Effector memory CD8-positive, alpha-beta T cell (primary cell): ENCODE measurements around the gene RNF141.

Source experiments
- ATAC-seq: fragments of 150-1000 bp; cut with Tn5 transposase; replicated peaks from 2 replicates; pipeline ENCODE4 v1.10.0; 2021; ENCODE audit warnings: mild to moderate bottlenecking, moderate library complexity
- DNase-seq, 3 experiments: peaks; one replicate each; pipeline ENCODE4 v3.0.0; 2021
- H3K27ac Mint-ChIP-seq, 2 donors: one replicate each; pipeline ENCODE4 v1.8.0; 2022; ENCODE audit warnings: mild to moderate bottlenecking in 2 of 2, mixed read lengths in 2 of 2, moderate library complexity in 2 of 2
- H3K27me3 Mint-ChIP-seq, 2 donors: one replicate each; pipeline ENCODE4 v1.8.0; 2022; ENCODE audit warnings: mixed read lengths in 2 of 2
- H3K36me3 Mint-ChIP-seq: one replicate; pipeline ENCODE4 v1.8.0; 2022; ENCODE audit warnings: mild to moderate bottlenecking, moderate library complexity, mixed read lengths; ENCODE audit not compliant: insufficient read depth
- H3K4me1 Mint-ChIP-seq, 2 donors: one replicate each; pipeline ENCODE4 v1.8.0; 2022; ENCODE audit warnings: low read depth in 2 of 2, mixed read lengths in 2 of 2
- H3K4me3 Mint-ChIP-seq, 2 donors: one replicate each; pipeline ENCODE4 v1.8.0; 2022; ENCODE audit warnings: mild to moderate bottlenecking in 2 of 2, mixed read lengths in 2 of 2, moderate library complexity in 2 of 2
- H3K9me3 Mint-ChIP-seq, 2 donors: one replicate each; pipeline ENCODE4 v1.8.0; 2022; ENCODE audit warnings: mixed read lengths in 2 of 2

The RNF141 gene

GRCh38 chr11:10550503-10551289, 9.7 kb upstream of the RNF141 start:
- ATAC-seq (no peak), DNase-seq (no peak)
- Mint-ChIP-seq H3K9me3 (peaks cover 0 to 6% of the 10 kb centered on the region in 2 donors), H3K4me3 (no peak overlapping the region), H3K36me3 (no peaks in the 10 kb centered on the region), H3K4me1 (no peaks in the 10 kb centered on the region), H3K27ac (no peak overlapping the region), H3K27me3 (peaks cover 27 to 50% of the 10 kb centered on the region in 2 donors)

DNA sequence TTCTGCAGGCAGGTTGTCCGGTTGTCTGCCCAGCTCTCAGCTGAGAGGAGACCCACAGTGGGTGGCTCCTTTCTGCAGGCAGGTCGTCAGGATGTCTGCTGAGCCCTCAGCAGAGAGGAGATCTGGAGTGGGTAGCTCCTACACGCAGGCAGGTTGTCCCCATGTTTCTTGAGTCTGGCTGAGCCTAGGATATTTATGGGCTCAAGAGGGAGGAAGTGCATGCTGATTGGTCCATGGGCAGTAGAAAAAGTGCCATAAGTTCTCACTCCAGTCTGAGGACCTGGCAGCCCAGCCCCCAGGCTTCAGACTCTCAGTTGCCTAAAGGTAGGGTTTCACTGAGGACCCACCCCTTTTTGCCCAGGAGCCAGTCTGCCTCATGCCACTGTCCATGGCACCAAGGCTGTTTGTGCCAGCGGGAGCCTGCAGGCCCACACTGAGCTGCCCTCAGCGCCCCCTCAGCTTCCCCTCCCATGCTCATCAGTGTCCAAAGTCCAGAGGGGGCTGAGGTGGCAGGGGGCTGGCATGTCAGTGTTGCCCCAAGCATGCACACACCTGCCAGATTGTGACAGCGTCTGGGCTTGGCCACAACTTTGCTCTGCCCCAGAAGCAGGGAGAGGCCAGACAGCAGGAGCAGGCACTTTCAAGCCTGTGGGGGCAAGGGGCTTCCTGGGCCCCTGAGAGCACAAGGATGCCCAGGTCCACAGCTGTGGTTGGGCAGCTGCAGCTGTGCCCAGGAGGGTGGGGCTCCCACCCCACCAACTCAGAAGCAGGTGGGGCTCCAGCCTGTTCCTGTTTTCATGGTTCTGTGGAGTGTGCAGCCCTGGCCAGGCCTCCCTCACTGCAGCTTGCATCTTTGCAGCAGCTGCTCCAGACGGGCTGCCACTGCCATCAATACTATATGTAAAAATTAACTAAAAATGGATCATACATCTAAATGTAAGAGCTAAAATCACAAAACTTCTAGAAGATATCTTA, 3.8 kb upstream of the RNF141 start:
- no peak for ATAC-seq

DNA sequence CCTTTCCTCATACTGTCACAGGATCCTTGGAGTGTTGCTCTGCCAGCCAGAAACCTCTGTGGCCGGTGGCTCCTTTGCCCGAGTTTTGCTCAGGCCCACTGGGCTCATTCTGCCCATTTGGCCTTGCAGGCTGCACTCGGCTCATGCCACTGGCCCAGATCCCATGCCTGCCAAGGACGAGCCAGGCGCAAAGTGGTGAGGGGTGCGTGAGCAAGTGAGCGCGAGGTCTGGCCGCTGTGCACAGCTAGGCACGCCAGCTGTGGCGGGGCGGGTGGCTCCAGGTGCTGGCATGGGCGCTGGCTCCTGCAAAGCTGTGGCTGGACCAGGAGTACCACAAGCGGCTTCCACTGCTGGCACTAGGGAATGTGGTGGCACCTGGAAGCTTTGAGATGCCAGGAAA, 2.8 kb upstream of the RNF141 start:
- DNase-seq (no peak), ATAC-seq (no peak)
- Mint-ChIP-seq H3K27me3 (peaks cover 9 to 12% of the 10 kb centered on the region in 2 donors), H3K4me1 (peaks cover 9 to 16% of the 10 kb centered on the region in 2 donors), H3K36me3 (peaks cover 2% of the 10 kb centered on the region), H3K27ac (no peak overlapping the region), H3K4me3 (no peak overlapping the region), H3K9me3 (no peaks in the 10 kb centered on the region)

More for the DNA sequence above, 3.8 kb upstream of the RNF141 start:
- peaks cover 9 to 20% of the 10 kb centered on the region in 2 donors for H3K27me3 Mint-ChIP-seq
- H3K27ac Mint-ChIP-seq = no peak overlapping the region
- peaks cover 6 to 10% of the 10 kb centered on the region in 2 donors for H3K4me1 Mint-ChIP-seq
- peaks cover 2% of the 10 kb centered on the region for H3K36me3 Mint-ChIP-seq
- no peak overlapping the region for H3K4me3 Mint-ChIP-seq
- no peaks in the 10 kb centered on the region for H3K9me3 Mint-ChIP-seq
- no peak for DNase-seq

GRCh38 chr11:10542776-10543175, 1.8 kb upstream of the RNF141 start:
- H3K36me3 Mint-ChIP-seq = peaks cover 2% of the 10 kb centered on the region
- H3K4me1 Mint-ChIP-seq = peaks cover 9 to 16% of the 10 kb centered on the region in 2 donors
- no peaks in the 10 kb centered on the region for H3K9me3 Mint-ChIP-seq
- no peak overlapping the region for H3K4me3 Mint-ChIP-seq
- ATAC-seq = no peak
- H3K27ac Mint-ChIP-seq = peak overlapping the region in 1 of 2 donors; percentile 35
- no peak for DNase-seq
- H3K27me3 Mint-ChIP-seq = peaks cover 0 to 2% of the 10 kb centered on the region in 2 donors

DNA sequence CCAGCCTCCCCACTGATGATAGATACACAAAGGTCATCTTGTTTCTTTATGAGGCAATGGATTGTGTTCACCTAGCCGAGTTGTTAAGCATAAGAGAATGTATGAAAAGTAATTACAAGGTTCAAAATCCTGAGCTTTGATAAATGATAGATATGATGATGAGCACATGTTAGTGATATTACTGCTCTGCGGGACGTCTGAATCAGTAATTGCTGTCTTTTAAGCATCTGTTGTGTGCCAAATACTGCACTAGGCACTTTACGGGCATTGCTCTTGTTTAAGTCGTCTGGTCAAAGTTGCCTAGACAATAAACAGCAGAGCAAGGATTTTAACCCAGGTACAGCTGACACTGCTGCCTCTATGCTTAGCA, 559 bp upstream of the RNF141 start:
- Mint-ChIP-seq H3K27me3 (no peaks in the 10 kb centered on the region), H3K36me3 (peaks cover 2% of the 10 kb centered on the region), H3K27ac (peak overlapping the region; percentile 92 to 96), H3K4me3 (peak overlapping the region; percentile 89 to 90), H3K4me1 (peaks cover 9 to 16% of the 10 kb centered on the region in 2 donors), H3K9me3 (no peaks in the 10 kb centered on the region)
- ATAC-seq (no peak), DNase-seq (peak in 1 of 3 experiments; percentile 5)

DNA sequence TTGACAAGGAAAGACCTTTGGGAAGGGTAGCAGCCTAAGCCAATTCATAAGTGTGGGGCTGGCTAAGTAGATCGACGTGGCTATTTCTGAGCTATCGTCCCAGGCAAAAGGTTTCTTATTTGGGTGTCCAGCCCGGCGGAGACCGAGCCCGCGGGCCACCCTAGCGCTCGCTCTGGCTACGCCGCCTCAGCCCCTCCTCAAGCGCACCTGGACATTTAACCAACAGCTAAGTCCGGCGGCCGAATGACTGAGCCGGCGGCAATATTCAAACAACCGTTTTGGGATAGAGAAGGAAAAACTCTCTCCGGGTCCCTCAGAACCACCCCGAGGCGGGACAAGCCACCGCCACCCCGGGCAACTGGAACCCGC, 457 bp downstream of the RNF141 start:
- Mint-ChIP-seq H3K27ac (peak overlapping the region; percentile 92 to 96), H3K27me3 (no peaks in the 10 kb centered on the region), H3K4me3 (peak overlapping the region; percentile 89 to 90), H3K4me1 (peaks cover 9 to 16% of the 10 kb centered on the region in 2 donors), H3K9me3 (no peaks in the 10 kb centered on the region), H3K36me3 (peaks cover 2% of the 10 kb centered on the region)
- DNase-seq (no peak), ATAC-seq (peak; percentile 4)

GRCh38 chr11:10539339-10539738, 1.6 kb downstream of the RNF141 start:
- ATAC-seq (no peak), DNase-seq (no peak)
- Mint-ChIP-seq H3K36me3 (peaks cover 2% of the 10 kb centered on the region), H3K4me3 (peak overlapping the region; percentile 89 to 90), H3K9me3 (no peaks in the 10 kb centered on the region), H3K27me3 (no peaks in the 10 kb centered on the region), H3K4me1 (peaks cover 9 to 16% of the 10 kb centered on the region in 2 donors), H3K27ac (peak overlapping the region in 1 of 2 donors; percentile 96)

- H3K36me3 Mint-ChIP-seq = peaks cover 2% of the 10 kb centered on the region
- no peak overlapping the region for H3K4me3 Mint-ChIP-seq
- H3K27me3 Mint-ChIP-seq = no peaks in the 10 kb centered on the region
- no peak for DNase-seq
- H3K27ac Mint-ChIP-seq = no peak overlapping the region
- H3K9me3 Mint-ChIP-seq = no peaks in the 10 kb centered on the region
- H3K4me1 Mint-ChIP-seq = peaks cover 9 to 16% of the 10 kb centered on the region in 2 donors
- ATAC-seq = no peak
Measured at GRCh38 chr11:10538924-10539323, 2.1 kb downstream of the RNF141 start.

DNA sequence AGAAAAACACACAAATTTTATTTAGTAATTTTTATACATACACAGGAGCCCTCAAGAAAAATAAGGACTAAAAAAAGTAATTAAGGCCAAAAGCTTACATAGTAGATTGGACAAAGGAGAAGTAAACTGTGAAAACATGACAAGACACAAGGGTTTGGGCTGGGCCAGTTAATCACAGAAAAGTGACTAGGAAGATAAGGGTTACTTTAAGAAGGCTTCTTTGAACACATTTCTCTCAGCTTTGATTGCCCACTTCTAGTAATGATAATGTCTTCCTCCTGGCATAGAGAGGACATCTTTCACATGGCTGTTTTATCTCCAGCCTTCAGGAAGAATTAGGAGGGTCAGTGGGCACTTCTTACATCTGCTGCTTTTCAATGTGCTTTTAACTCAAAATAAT, 3.4 kb downstream of the RNF141 start:
- Mint-ChIP-seq H3K27me3 (no peaks in the 10 kb centered on the region), H3K36me3 (peaks cover 8% of the 10 kb centered on the region), H3K4me3 (no peak overlapping the region), H3K4me1 (peaks cover 9 to 16% of the 10 kb centered on the region in 2 donors), H3K27ac (no peak overlapping the region), H3K9me3 (no peaks in the 10 kb centered on the region)
- no peak for ATAC-seq
- no peak for DNase-seq

- Mint-ChIP-seq H3K4me1 (peaks cover 0 to 1% of the 10 kb centered on the region in 2 donors), H3K4me3 (no peak overlapping the region), H3K27ac (no peak overlapping the region), H3K9me3 (no peaks in the 10 kb centered on the region), H3K27me3 (no peaks in the 10 kb centered on the region), H3K36me3 (peaks cover 16% of the 10 kb centered on the region)
- DNase-seq (no peak), ATAC-seq (no peak)
Measured at GRCh38 chr11:10534316-10534715, 6.7 kb downstream of the RNF141 start.

DNA sequence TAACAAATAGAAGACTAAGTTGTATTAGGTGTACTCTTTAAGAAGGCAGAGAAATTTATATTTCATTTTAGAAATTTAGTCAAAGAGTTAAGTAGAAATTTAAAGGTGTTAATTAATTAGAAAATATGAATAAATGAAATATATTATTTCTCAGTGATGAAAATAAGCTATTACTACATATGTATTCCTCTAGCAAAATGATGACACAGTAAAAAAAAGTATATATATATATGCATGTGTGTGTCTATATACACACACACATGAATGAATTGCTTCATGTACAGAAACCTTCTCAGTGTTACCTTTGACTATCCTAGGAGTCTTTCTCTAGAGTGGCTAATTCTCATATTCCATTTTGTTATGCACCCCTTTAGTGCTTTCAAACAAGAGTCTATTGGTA, 7.7 kb downstream of the RNF141 start:
- Mint-ChIP-seq H3K9me3 (no peaks in the 10 kb centered on the region), H3K36me3 (peaks cover 20% of the 10 kb centered on the region), H3K4me3 (no peak overlapping the region), H3K27me3 (no peaks in the 10 kb centered on the region), H3K4me1 (no peaks in the 10 kb centered on the region), H3K27ac (no peak overlapping the region)
- no peak for DNase-seq
- no peak for ATAC-seq

DNA sequence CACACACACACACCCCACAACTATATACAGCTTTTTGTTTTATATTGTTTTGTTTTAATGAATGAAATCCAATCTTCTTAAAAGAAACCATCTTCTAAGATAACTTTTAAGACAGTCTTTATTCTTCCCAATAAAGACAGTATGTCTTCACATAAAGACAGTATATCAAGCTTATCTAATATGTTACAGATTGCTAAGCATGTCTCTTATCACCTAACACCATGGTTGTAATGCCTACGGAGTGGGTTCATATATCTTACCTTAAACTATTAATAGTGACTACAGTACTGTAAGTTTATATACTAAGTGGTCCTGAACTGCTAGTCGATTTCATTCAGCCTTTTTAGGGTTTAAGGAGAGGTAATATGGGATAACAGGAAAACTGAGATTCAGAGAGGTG, 8.5 kb downstream of the RNF141 start:
- no peak overlapping the region for H3K4me3 Mint-ChIP-seq
- H3K27me3 Mint-ChIP-seq = no peaks in the 10 kb centered on the region
- no peaks in the 10 kb centered on the region for H3K9me3 Mint-ChIP-seq
- H3K36me3 Mint-ChIP-seq = peaks cover 20% of the 10 kb centered on the region
- ATAC-seq (no peak), DNase-seq (no peak)
- H3K27ac Mint-ChIP-seq = no peak overlapping the region
- no peaks in the 10 kb centered on the region for H3K4me1 Mint-ChIP-seq

GRCh38 chr11:10529279-10529678, 11.7 kb downstream of the RNF141 start:
- Mint-ChIP-seq H3K4me3 (no peak overlapping the region), H3K4me1 (peaks cover 0 to 2% of the 10 kb centered on the region in 2 donors), H3K36me3 (peaks cover 32% of the 10 kb centered on the region), H3K27me3 (no peaks in the 10 kb centered on the region), H3K27ac (no peak overlapping the region), H3K9me3 (no peaks in the 10 kb centered on the region)
- ATAC-seq = no peak
- DNase-seq = no peak
